ENCODE measurements around the gene NT5DC4. TPM values are rescaled to one million over a fixed set of nuclear protein-coding genes. Genes with fewer than 3 reads are reported as not detected.

The NT5DC4 gene
- total RNA-seq, 2 experiments from 2014 or later = not detected

DNA sequence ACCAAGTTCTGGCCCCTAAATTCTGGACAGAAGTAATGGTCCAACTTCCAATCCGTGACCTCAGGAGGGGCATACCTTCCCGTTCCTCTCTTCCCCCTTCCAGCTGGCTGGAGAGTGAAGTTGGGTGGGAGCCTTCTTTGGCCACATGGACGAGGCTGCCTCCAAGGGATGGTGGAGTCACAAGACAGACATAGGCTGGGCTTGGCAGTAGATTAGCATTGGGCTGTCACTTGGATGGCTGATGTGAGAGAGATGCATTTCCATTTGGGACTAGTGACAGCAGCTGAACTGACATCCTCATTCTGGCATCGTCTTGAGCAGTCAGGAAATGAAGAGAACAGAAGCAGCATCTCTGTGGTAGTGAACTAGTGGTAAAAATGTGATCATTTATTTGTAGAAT is 12.6 kb downstream of the NT5DC4 start:
- Mint-ChIP-seq H3K4me3 (no peak overlapping the region), H3K27ac (no peak overlapping the region), H3K27me3 (ENCODE audit: low read depth) (peaks cover 5% of the 10 kb centered on the region), H3K36me3 (ENCODE audit: low read depth) (peaks cover 19% of the 10 kb centered on the region), H3K9me3 (ENCODE audit: insufficient read depth) (no peaks in the 10 kb centered on the region), H3K4me1 (ENCODE audit: low read depth) (no peaks in the 10 kb centered on the region)
- peak; percentile 8 for DNase-seq
- CTCF ChIA-PET = interaction anchor here (1.1 to 1.7 kb wide), 2 partner anchors 9 to 107 kb away, joined by 3 to 5 read pairs; no protein-coding TSS in a partner anchor
- POLR2A ChIA-PET = interaction anchor here (1.0 kb wide), 1 partner anchor 104 kb away, joined by 3 read pairs; no protein-coding TSS in a partner anchor
- no peak for ATAC-seq

DNA sequence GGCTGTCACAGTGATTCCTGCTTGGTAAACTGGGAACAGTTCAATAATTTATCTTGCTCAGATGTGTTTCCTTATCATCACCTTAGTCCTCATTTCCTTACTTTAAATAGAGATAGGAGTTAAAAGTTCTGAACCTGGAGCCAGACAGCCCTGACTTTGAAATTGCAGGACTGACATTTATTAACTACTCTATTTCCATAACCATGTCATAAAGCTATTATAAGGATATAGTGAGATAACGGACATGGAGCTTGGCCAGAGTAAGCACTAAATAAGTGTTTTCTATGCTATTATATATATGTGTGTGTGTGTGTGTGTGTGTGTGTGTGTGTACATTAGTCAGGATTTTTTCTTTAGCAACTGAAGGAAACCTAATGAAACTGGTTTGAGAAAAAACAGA is 13.1 kb downstream of the NT5DC4 start:
- H3K36me3 Mint-ChIP-seq (ENCODE audit: low read depth) = peaks cover 23% of the 10 kb centered on the region
- no peak overlapping the region for H3K27ac Mint-ChIP-seq
- H3K9me3 Mint-ChIP-seq (ENCODE audit: insufficient read depth) = no peaks in the 10 kb centered on the region
- POLR2A ChIA-PET = interaction anchor here (0.7 to 1.0 kb wide), 2 partner anchors 104 to 151 kb away, joined by 3 read pairs; no protein-coding TSS in a partner anchor
- DNase-seq (no peak), ATAC-seq (no peak)
- CTCF ChIA-PET = interaction anchor here (1.1 to 1.7 kb wide), 2 partner anchors 9 to 107 kb away, joined by 3 to 5 read pairs; no protein-coding TSS in a partner anchor
- H3K4me1 Mint-ChIP-seq (ENCODE audit: low read depth) = no peaks in the 10 kb centered on the region
- no peak overlapping the region for H3K4me3 Mint-ChIP-seq
- peaks cover 3% of the 10 kb centered on the region for H3K27me3 Mint-ChIP-seq (ENCODE audit: low read depth)

DNA sequence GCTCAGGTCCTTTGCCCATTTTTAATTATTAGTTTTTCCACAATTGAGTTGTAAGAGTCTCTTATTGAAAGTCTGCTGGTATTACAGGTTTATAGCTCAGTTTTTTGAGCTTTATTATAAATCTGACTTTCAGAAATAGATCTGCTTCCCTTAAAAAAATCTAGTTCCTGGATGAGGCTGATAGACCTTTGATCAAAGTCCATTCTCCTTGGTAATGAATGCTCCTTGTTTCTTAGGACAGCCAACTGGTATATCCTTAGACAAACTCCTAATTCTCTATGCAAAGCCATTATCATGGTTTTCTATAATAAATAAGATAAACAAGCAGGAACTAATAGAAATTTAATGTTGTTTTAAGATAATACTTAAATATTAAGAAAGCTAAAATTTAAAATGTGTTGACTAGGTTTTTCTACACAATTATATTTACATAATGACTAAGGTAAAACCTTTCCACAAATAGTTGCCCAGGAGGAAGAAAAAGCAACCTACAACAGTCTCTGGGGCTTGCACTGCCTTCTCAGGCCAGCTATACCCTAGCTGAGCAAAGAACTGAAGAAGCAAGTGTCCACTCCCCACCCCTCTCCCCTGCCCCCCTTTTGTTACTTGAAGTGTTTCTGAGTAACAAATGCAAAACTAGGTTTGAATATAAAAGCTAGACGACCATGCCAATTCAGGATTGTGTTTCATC is 16.9 kb downstream of the NT5DC4 start:
- POLR2A ChIA-PET = no interaction called here
- ATAC-seq = no peak
- peaks cover 55% of the 10 kb centered on the region for H3K36me3 Mint-ChIP-seq (ENCODE audit: low read depth)

DNA sequence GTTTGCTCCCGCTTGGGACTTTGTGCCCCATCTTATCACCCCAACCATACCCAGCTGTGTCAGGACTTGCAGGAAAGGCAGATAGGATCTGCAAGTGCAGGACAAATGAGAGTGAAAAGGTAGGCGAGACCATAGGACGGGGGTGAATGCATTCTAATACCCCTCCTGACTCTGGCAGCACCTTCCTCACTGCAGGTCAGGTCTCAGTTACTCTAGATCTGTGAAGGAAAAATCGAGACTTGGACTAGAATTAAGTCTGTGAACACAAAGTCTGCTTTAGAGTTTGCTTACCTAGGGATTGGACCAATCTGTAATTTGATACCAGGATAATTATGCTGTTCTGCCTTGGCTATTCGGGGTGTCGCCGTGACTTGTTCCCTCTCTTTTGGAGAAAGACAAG is 19.7 kb downstream of the NT5DC4 start:
- peaks cover 68% of the 10 kb centered on the region for H3K36me3 Mint-ChIP-seq (ENCODE audit: low read depth)
- no peaks in the 10 kb centered on the region for H3K27me3 Mint-ChIP-seq (ENCODE audit: low read depth)
- ATAC-seq (no peak), DNase-seq (no peak)
- no peak overlapping the region for H3K4me3 Mint-ChIP-seq
- no peak overlapping the region for H3K27ac Mint-ChIP-seq
- H3K4me1 Mint-ChIP-seq (ENCODE audit: low read depth) = no peaks in the 10 kb centered on the region
- H3K9me3 Mint-ChIP-seq (ENCODE audit: insufficient read depth) = no peaks in the 10 kb centered on the region
- CTCF ChIA-PET = interaction anchor here (1.0 to 6.6 kb wide), 5 partner anchors 9 to 201 kb away, joined by 3 to 45 read pairs (median 16); no protein-coding TSS in a partner anchor
- POLR2A ChIA-PET = interaction anchor here (0.7 kb wide), 1 partner anchor 109 kb away, joined by 3 read pairs; no protein-coding TSS in a partner anchor

More for the DNA sequence above, 16.9 kb downstream of the NT5DC4 start:
- Mint-ChIP-seq H3K27me3 (ENCODE audit: low read depth) (no peaks in the 10 kb centered on the region), H3K9me3 (ENCODE audit: insufficient read depth) (no peaks in the 10 kb centered on the region), H3K4me1 (ENCODE audit: low read depth) (no peaks in the 10 kb centered on the region), H3K4me3 (no peak overlapping the region), H3K27ac (no peak overlapping the region)
- no peak for DNase-seq
- CTCF ChIA-PET = interaction anchor here (0.7 to 3.3 kb wide), 7 partner anchors 11 to 203 kb away, joined by 3 to 27 read pairs (median 5); no protein-coding TSS in a partner anchor

DNA sequence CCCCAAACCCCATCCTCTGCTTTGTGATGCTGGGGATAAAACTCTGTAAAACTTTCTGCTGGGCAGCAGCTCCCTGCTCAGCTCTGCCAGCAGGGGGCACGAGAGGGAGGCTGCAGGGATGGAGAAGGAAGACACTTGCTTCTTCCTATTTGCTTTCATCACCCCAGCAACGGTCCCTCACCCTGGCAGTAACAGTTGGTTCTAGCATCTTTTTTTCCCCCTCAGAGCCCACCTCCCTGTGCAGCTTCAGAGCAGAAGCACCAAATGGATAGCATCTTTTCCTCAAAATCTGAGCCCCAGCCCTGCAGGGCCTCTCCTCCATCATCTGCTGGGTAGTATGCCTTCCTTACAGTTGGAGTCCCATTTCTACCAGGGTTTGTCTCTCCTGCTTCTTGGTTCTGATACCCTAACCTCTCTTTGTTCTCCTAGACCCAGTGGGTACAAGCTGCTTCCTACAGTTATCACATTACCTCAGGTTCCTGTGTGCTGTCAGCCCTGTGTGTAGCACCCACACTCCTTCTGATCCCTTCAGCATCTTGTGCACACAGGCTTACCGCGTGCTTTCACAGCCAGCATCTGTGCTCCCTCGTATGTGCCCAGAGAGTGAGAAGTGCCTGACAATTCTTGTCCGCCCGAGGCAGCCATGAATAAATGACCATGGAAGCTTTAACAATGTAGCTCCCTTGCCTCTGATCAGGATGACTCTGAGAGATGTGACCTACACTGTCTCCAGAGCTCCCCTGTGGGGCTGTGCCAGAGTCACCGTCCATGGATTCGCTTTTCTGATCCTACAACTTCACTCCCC is 29.1 kb downstream of the NT5DC4 start:
- ChIA-PET POLR2A (interaction anchor here (0.5 to 1.7 kb wide), 4 partner anchors 135 to 246 kb away, joined by 3 to 7 read pairs (median 4); no protein-coding TSS in a partner anchor), CTCF (interaction anchor here (0.6 to 10.3 kb wide), 59 partner anchors 10 to 249 kb away, joined by 3 to 242 read pairs (median 4); partner anchors contain the start of genes IL1A, IL1B and SLC20A1)
- Mint-ChIP-seq H3K27me3 (ENCODE audit: low read depth) (no peaks in the 10 kb centered on the region), H3K4me1 (ENCODE audit: low read depth) (peaks cover 37% of the 10 kb centered on the region), H3K36me3 (ENCODE audit: low read depth) (peaks cover 80% of the 10 kb centered on the region), H3K9me3 (ENCODE audit: insufficient read depth) (no peaks in the 10 kb centered on the region), H3K27ac (peak overlapping the region; percentile 28), H3K4me3 (no peak overlapping the region)
- DNase-seq = peak; percentile 87
- peak; percentile 93 for ATAC-seq

DNA sequence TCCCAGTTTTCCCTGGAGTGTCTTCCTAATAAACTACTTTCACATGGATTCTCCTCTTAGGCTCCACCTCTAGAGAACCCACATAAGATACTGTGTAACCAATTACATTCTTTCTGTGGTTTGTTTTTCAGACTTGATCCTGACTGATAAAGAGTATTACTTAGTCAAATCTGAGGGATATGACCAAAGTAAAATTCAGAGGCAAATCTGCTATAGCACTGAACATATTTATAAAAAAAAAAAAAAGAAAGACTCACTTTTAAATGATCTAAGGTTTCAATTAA is 29.7 kb downstream of the NT5DC4 start:
- DNase-seq (no peak), ATAC-seq (no peak)
- Mint-ChIP-seq H3K9me3 (ENCODE audit: insufficient read depth) (no peaks in the 10 kb centered on the region), H3K4me1 (ENCODE audit: low read depth) (peaks cover 40% of the 10 kb centered on the region), H3K27ac (no peak overlapping the region), H3K27me3 (ENCODE audit: low read depth) (no peaks in the 10 kb centered on the region), H3K4me3 (no peak overlapping the region), H3K36me3 (ENCODE audit: low read depth) (peaks cover 84% of the 10 kb centered on the region)
- POLR2A ChIA-PET = interaction anchor here (1.7 kb wide), 1 partner anchor 135 kb away, joined by 7 read pairs; no protein-coding TSS in a partner anchor
- CTCF ChIA-PET = interaction anchor here (0.6 to 10.3 kb wide), 28 partner anchors 9 to 211 kb away, joined by 3 to 242 read pairs (median 6); partner anchors contain the start of gene SLC20A1

DNA sequence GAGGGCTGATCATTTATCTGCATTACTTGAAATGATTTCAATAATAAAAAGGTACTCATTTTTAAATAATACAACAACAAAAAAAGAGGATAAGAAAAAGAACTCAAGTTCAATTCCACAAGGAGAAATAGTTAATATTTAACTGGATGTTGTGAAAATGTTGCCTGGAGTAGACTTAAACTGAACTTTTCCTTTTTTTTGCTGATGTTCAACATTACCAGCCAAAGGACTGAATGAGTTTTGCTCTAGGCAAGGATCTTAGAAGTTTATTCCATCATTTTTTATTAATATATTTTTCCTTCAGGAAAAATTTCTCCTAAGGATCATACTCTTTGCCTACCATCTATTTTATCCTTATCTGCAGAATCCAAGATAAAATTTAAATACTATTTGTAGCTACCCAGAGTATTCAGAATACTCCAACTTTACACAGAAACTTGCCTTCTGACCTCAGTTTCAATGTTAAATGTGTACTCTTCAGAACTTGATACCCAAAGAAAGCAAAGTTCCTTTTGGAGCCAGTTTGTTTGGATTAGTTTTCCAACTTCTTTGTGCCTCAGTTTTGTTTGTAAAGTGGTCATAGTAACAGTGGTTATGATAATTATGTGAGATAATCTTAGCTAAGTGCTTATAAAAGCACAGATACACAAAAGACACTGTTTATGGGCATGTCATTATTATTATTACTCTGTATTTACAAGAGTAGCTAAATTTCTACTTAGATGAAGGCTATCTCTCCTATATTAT is 30.8 kb downstream of the NT5DC4 start:
- Mint-ChIP-seq H3K27me3 (ENCODE audit: low read depth) (no peaks in the 10 kb centered on the region), H3K36me3 (ENCODE audit: low read depth) (peaks cover 86% of the 10 kb centered on the region), H3K27ac (no peak overlapping the region), H3K4me3 (no peak overlapping the region), H3K4me1 (ENCODE audit: low read depth) (peaks cover 41% of the 10 kb centered on the region), H3K9me3 (ENCODE audit: insufficient read depth) (no peaks in the 10 kb centered on the region)
- CTCF ChIA-PET = interaction anchor here (0.8 to 10.3 kb wide), 5 partner anchors 12 to 191 kb away, joined by 3 to 242 read pairs (median 7); partner anchors contain the start of gene SLC20A1
- DNase-seq (no peak), ATAC-seq (no peak)
- POLR2A ChIA-PET = no interaction called here

DNA sequence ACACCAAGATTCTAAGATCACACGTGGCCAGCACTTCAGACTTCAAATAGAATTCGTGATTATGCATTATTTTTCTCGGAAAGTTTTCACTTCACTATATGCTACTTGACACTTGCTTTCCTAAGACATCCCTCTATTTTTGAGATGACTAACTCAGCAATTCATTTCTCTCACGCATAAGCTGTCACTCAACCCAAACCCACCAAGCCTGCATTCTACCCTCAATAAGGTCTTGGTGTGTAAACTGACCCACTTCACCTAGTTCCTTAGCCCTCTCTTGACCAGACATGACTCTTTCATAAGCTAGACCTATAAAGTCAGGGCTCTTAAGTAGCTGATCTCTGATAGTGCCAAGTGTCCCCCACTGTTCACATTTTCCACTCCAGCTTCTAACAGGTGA is 31.8 kb downstream of the NT5DC4 start:
- POLR2A ChIA-PET = interaction anchor here (1.3 kb wide), 1 partner anchor 11 kb away, joined by 6 read pairs; no protein-coding TSS in a partner anchor
- ATAC-seq (no peak), DNase-seq (no peak)
- peaks cover 88% of the 10 kb centered on the region for H3K36me3 Mint-ChIP-seq (ENCODE audit: low read depth)
- no peak overlapping the region for H3K27ac Mint-ChIP-seq
- no peaks in the 10 kb centered on the region for H3K27me3 Mint-ChIP-seq (ENCODE audit: low read depth)
- CTCF ChIA-PET = interaction anchor here (0.9 to 10.3 kb wide), 7 partner anchors 11 to 189 kb away, joined by 3 to 242 read pairs (median 5); partner anchors contain the start of gene SLC20A1
- no peaks in the 10 kb centered on the region for H3K9me3 Mint-ChIP-seq (ENCODE audit: insufficient read depth)
- peaks cover 41% of the 10 kb centered on the region for H3K4me1 Mint-ChIP-seq (ENCODE audit: low read depth)
- no peak overlapping the region for H3K4me3 Mint-ChIP-seq

DNA sequence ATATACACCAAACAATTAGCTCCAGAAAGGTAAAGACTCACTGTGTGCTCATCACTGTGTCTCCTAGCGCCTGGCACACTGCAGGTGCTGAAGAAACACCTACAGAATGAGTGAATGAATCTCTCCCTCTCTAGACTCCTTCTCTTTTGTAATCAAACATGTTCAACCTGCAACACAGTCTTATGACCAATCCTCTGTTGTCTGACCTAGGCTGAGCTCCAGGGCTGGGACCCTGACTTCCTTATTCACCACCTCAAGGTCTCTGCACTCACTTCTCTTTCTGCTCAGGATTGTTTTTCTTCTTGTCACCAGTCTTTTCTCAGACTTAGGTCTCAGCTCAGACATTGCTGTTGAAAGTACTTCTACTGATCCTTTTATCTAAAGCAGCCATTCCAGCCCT is 33.7 kb downstream of the NT5DC4 start:
- ATAC-seq (no peak), DNase-seq (no peak)
- Mint-ChIP-seq H3K4me3 (no peak overlapping the region), H3K9me3 (ENCODE audit: insufficient read depth) (no peaks in the 10 kb centered on the region), H3K36me3 (ENCODE audit: low read depth) (peaks cover 88% of the 10 kb centered on the region), H3K27me3 (ENCODE audit: low read depth) (no peaks in the 10 kb centered on the region), H3K27ac (no peak overlapping the region), H3K4me1 (ENCODE audit: low read depth) (peaks cover 40% of the 10 kb centered on the region)
- ChIA-PET POLR2A (interaction anchor here (1.7 kb wide), 1 partner anchor 19 kb away, joined by 3 read pairs; no protein-coding TSS in a partner anchor), CTCF (interaction anchor here (4.7 to 10.3 kb wide), 2 partner anchors 131 to 188 kb away, joined by 37 to 242 read pairs; no protein-coding TSS in a partner anchor)

DNA sequence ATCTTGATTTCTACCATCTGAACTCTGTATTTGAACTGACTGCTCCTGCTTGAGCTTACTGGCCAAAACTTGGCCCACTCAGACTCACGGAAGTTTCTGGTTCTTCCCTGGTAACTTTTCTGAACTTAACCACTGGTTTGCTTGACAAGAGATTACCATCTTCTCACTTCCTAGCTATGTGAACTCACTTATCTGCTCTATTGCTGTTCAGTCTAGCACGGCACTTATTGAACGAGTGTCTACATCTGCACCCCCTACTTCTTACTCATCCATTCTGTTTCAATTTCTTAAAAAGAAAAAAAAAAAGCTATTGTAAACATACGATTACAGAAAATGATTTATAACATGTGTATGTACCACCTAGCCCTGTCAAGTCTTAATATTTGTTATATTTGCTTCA is 34.6 kb downstream of the NT5DC4 start:
- Mint-ChIP-seq H3K4me1 (ENCODE audit: low read depth) (peaks cover 32% of the 10 kb centered on the region), H3K36me3 (ENCODE audit: low read depth) (peaks cover 81% of the 10 kb centered on the region), H3K27me3 (ENCODE audit: low read depth) (no peaks in the 10 kb centered on the region), H3K4me3 (no peak overlapping the region), H3K9me3 (ENCODE audit: insufficient read depth) (no peaks in the 10 kb centered on the region), H3K27ac (no peak overlapping the region)
- ATAC-seq (no peak), DNase-seq (no peak)
- POLR2A ChIA-PET = interaction anchor here (0.6 to 1.7 kb wide), 3 partner anchors 8 to 84 kb away, joined by 3 to 4 read pairs (median 3); no protein-coding TSS in a partner anchor
- CTCF ChIA-PET = interaction anchor here (4.7 to 10.3 kb wide), 2 partner anchors 130 to 187 kb away, joined by 37 to 242 read pairs; no protein-coding TSS in a partner anchor

DNA sequence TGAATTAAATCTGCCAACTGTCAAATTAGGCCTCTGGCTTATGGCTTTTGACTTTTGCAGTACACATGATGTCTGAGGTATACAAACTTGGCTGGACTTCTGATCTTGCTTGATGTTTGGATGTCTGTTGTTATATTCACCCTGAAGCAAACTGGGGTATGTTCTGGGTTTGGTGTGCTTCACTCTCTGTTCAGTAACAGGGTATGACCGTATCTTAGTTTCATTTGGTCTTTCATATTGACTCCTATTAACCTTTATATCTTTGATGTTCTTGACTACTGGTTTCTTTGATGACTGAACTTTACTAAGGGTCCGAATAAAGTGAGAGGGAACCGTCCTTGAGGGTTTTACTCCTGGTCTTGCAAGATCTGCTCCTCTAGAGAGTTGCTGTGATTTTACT is 35.4 kb downstream of the NT5DC4 start:
- no peak overlapping the region for H3K27ac Mint-ChIP-seq
- ChIA-PET POLR2A (interaction anchor here (0.6 to 1.3 kb wide), 2 partner anchors 7 to 83 kb away, joined by 3 to 4 read pairs; no protein-coding TSS in a partner anchor), CTCF (interaction anchor here (10.3 kb wide), 1 partner anchor 186 kb away, joined by 242 read pairs; no protein-coding TSS in a partner anchor)
- no peak for ATAC-seq
- no peak overlapping the region for H3K4me3 Mint-ChIP-seq
- H3K36me3 Mint-ChIP-seq (ENCODE audit: low read depth) = peaks cover 79% of the 10 kb centered on the region
- peaks cover 28% of the 10 kb centered on the region for H3K4me1 Mint-ChIP-seq (ENCODE audit: low read depth)
- no peak for DNase-seq
- no peaks in the 10 kb centered on the region for H3K27me3 Mint-ChIP-seq (ENCODE audit: low read depth)
- H3K9me3 Mint-ChIP-seq (ENCODE audit: insufficient read depth) = no peaks in the 10 kb centered on the region

Measured in activated CD8-positive, alpha-beta T cell treated with anti-CD3 and anti-CD28 coated beads, Interleukin-2, amount 10 ng/mL, durations not matched to agents 7 days and 5 days (primary cell).